Measurements from ENCODE around the gene RGL1.

- TF ChIP-seq POLR2A (IDR thresholded peaks at IDR 0.05; ENCODE audit: low read depth, low read length) (no peak), TAF1 (IDR thresholded peaks at IDR 0.05; ENCODE audit: borderline replicate concordance, low read depth, low read length) (no peak)
These were observed 83.2 kb downstream of the RGL1 start for GRCh38 chr1:183887826-183888819.
